Astrocyte (in vitro differentiated cells and primary cell): Measurements from ENCODE around the gene ZMIZ1. TPM values are rescaled to one million over a fixed set of nuclear protein-coding genes. Genes with fewer than 3 reads are reported as not detected.

Source experiments
- DNase-seq: peaks from one replicate; pipeline ENCODE4 v3.0.0-alpha.2; 2010; ENCODE audit warnings: low read depth
- FAIRE-seq: peaks from 2 replicates; lab custom pipeline; 2011; peaks lifted over from hg19 to GRCh38; lab: Jason Lieb, UNC
- H2AFZ ChIP-seq: 2 replicates; pipeline ENCODE4 v1.6.0; 2012; ENCODE audit warnings: low read depth, low read length, inconsistent platforms
- H3K27ac ChIP-seq: 2 replicates; pipeline ENCODE4 v1.5.1; 2011; ENCODE audit warnings: low read depth, low read length, inconsistent platforms
- H3K27me3 ChIP-seq: 2 replicates; pipeline ENCODE4 v1.6.0; 2011; ENCODE audit warnings: low read length, inconsistent platforms; ENCODE audit not compliant: insufficient read depth
- H3K36me3 ChIP-seq: 2 replicates; pipeline ENCODE4 v1.5.1; 2011; ENCODE audit warnings: low read length, inconsistent platforms; ENCODE audit not compliant: insufficient read depth
- H3K4me1 ChIP-seq: 2 replicates; pipeline ENCODE4 v1.5.1; 2011; ENCODE audit warnings: low read length, inconsistent platforms; ENCODE audit not compliant: insufficient read depth
- H3K4me2 ChIP-seq: 2 replicates; pipeline ENCODE4 v1.6.0; 2012; ENCODE audit warnings: low read length, inconsistent platforms
- H3K4me3 ChIP-seq: 2 replicates; pipeline ENCODE4 v1.5.1; 2011; ENCODE audit warnings: low read depth, mild to moderate bottlenecking, low read length, inconsistent platforms; ENCODE audit not compliant: insufficient read depth
- H3K79me2 ChIP-seq: 2 replicates; pipeline ENCODE4 v1.6.0; 2012; ENCODE audit warnings: mild to moderate bottlenecking, low read length, inconsistent platforms; ENCODE audit not compliant: insufficient read depth
- H3K9ac ChIP-seq: 2 replicates; pipeline ENCODE4 v1.6.0; 2012; ENCODE audit warnings: mild to moderate bottlenecking, low read length, inconsistent platforms
- H3K9me3 ChIP-seq: 2 replicates; pipeline ENCODE4 v1.5.1; 2012; ENCODE audit warnings: low read depth, mild to moderate bottlenecking, low read length, inconsistent platforms; ENCODE audit not compliant: insufficient read depth
- H4K20me1 ChIP-seq: 2 replicates; pipeline ENCODE4 v1.6.0; 2012; ENCODE audit warnings: low read length, inconsistent platforms; ENCODE audit not compliant: insufficient read depth
- H3K27ac Mint-ChIP-seq: one replicate; pipeline ENCODE4 v1.8.0; 2021; ENCODE audit warnings: mild to moderate bottlenecking, mixed read lengths; ENCODE audit not compliant: unreplicated experiment
- H3K27me3 Mint-ChIP-seq: one replicate; pipeline ENCODE4 v1.8.0; 2021; ENCODE audit warnings: low read depth, mixed read lengths; ENCODE audit not compliant: unreplicated experiment
- H3K36me3 Mint-ChIP-seq: one replicate; pipeline ENCODE4 v1.8.0; 2021; ENCODE audit warnings: low read depth, mixed read lengths; ENCODE audit not compliant: unreplicated experiment
- H3K4me1 Mint-ChIP-seq: one replicate; pipeline ENCODE4 v1.8.0; 2021; ENCODE audit warnings: low read depth, mixed read lengths; ENCODE audit not compliant: unreplicated experiment
- H3K4me3 Mint-ChIP-seq: one replicate; pipeline ENCODE4 v1.8.0; 2021; ENCODE audit warnings: mild to moderate bottlenecking, moderate library complexity, mixed read lengths; ENCODE audit not compliant: unreplicated experiment
- H3K9me3 Mint-ChIP-seq: one replicate; pipeline ENCODE4 v1.8.0; 2021; ENCODE audit warnings: mild to moderate bottlenecking, mixed read lengths; ENCODE audit not compliant: unreplicated experiment
- CTCF ChIP-seq: IDR thresholded peaks from 2 replicates; pipeline ENCODE4 v1.5.1; 2011; ENCODE audit warnings: low read depth, mild to moderate bottlenecking, inconsistent platforms, low read length, moderate library complexity; ENCODE audit not compliant: insufficient read depth
- EZH2 ChIP-seq: IDR thresholded peaks from 2 replicates; pipeline ENCODE4 v1.6.1; 2012; ENCODE audit warnings: mild to moderate bottlenecking, low read length, inconsistent platforms; ENCODE audit not compliant: insufficient read depth
- total RNA-seq: library from RNA; stranded (reverse); gene quantifications from 2 replicates; pipeline ENCODE4 v1.2.1, GENCODE V29; 2021

Gene ZMIZ1
- total RNA-seq, 1 donor from 2014 or later: 45.5 TPM

DNA sequence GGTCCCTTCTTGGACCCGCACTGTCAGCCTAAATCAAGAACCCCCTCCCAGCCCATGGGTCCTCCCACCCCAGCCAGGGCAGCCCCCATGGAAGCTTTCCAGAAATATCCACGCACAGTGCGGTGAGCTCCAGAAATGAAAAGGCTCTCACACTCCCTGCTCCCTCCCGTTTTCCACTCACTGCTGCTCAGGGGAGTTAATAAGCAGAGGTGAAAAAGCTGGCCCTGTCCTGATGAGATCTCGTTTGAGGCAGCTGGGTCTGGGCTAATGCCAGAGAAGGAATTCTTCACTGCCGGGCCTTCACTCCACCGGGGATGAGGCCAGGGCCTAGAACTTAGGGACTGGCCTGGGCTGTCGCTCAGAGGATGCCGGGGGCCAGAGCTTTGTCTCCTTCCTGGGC, 102.2 kb downstream of the ZMIZ1 start:
- peaks cover 24% of the 10 kb centered on the region for H3K4me1 Mint-ChIP-seq
- H3K9ac ChIP-seq: no peak overlapping the region
- H3K36me3 Mint-ChIP-seq: peaks cover 12% of the 10 kb centered on the region
- no peaks in the 10 kb centered on the region for H3K9me3 ChIP-seq
- no peak overlapping the region for H3K27ac ChIP-seq
- no peak overlapping the region for H3K4me2 ChIP-seq
- H4K20me1 ChIP-seq: peaks cover 92% of the 10 kb centered on the region
- H3K4me3 Mint-ChIP-seq: no peak overlapping the region
- peaks cover 65% of the 10 kb centered on the region for H3K79me2 ChIP-seq
- H3K27me3 Mint-ChIP-seq: no peaks in the 10 kb centered on the region
- no peak overlapping the region for H3K4me3 ChIP-seq
- H2AFZ ChIP-seq: no peak overlapping the region
- H3K27me3 ChIP-seq: no peaks in the 10 kb centered on the region
- H3K27ac Mint-ChIP-seq: no peak overlapping the region
- no peaks in the 10 kb centered on the region for H3K9me3 Mint-ChIP-seq
- no peak for TF ChIP-seq CTCF
- TF ChIP-seq EZH2: no peak
- no peak for DNase-seq
- peaks cover 34% of the 10 kb centered on the region for H3K36me3 ChIP-seq
- no peak for FAIRE-seq
- H3K4me1 ChIP-seq: peaks cover 10% of the 10 kb centered on the region

DNA sequence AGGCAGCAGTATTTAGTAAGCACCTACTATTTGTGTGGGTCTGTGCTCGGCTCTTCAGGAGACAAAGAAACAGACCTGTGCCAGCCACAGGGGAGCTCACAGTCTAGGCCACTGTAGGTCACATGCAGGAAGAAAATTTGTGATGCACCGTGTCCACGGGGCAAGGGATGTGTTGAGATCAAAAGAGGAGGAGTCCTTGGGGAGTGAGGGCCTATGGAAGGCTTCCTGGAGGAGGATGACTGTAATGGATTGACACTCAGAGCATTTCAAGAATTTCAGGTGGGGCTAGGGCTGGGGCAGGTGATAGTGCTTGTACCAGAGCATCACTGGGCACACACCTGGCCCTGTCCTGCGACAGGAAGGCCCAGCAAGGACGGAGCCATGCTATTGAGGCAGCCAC, 102.7 kb downstream of the ZMIZ1 start:
- Histone ChIP-seq H2AFZ (no peak overlapping the region), H3K4me2 (no peak overlapping the region), H3K79me2 (peaks cover 63% of the 10 kb centered on the region), H3K4me1 (peaks cover 15% of the 10 kb centered on the region), H3K27me3 (no peaks in the 10 kb centered on the region), H3K36me3 (peaks cover 34% of the 10 kb centered on the region), H3K9ac (no peak overlapping the region), H3K9me3 (no peaks in the 10 kb centered on the region), H3K27ac (no peak overlapping the region), H4K20me1 (peaks cover 92% of the 10 kb centered on the region), H3K4me3 (no peak overlapping the region)
- Mint-ChIP-seq H3K4me1 (peaks cover 27% of the 10 kb centered on the region), H3K27me3 (no peaks in the 10 kb centered on the region), H3K27ac (no peak overlapping the region), H3K9me3 (no peaks in the 10 kb centered on the region), H3K4me3 (no peak overlapping the region), H3K36me3 (peaks cover 12% of the 10 kb centered on the region)
- DNase-seq: no peak
- FAIRE-seq: no peak
- TF ChIP-seq EZH2: no peak
- TF ChIP-seq CTCF: no peak

GRCh38 chr10:79172881-79173280, 104.1 kb downstream of the ZMIZ1 start:
- TF ChIP-seq CTCF: no peak
- TF ChIP-seq EZH2: no peak
- H3K36me3 Mint-ChIP-seq: peaks cover 15% of the 10 kb centered on the region
- no peak overlapping the region for H3K4me3 Mint-ChIP-seq
- H3K4me1 ChIP-seq: peaks cover 29% of the 10 kb centered on the region
- H3K27me3 Mint-ChIP-seq: no peaks in the 10 kb centered on the region
- H3K27ac ChIP-seq: no peak overlapping the region
- no peak overlapping the region for H3K4me3 ChIP-seq
- no peak for FAIRE-seq
- H3K27me3 ChIP-seq: no peaks in the 10 kb centered on the region
- H3K27ac Mint-ChIP-seq: peak overlapping the region; percentile 34
- no peaks in the 10 kb centered on the region for H3K9me3 ChIP-seq
- peaks cover 71% of the 10 kb centered on the region for H3K79me2 ChIP-seq
- peaks cover 86% of the 10 kb centered on the region for H4K20me1 ChIP-seq
- peaks cover 26% of the 10 kb centered on the region for H3K36me3 ChIP-seq
- H2AFZ ChIP-seq: no peak overlapping the region
- H3K9ac ChIP-seq: no peak overlapping the region
- no peaks in the 10 kb centered on the region for H3K9me3 Mint-ChIP-seq
- no peak for DNase-seq
- peaks cover 40% of the 10 kb centered on the region for H3K4me1 Mint-ChIP-seq
- H3K4me2 ChIP-seq: no peak overlapping the region
